T47D (cell line): ENCODE data around the gene MRPL22.
A peak's percentile ranks its signal among the peaks of the same experiment; 100 is the strongest.
"Not testable (repeated sequence)": the region's sequence is repeated elsewhere in the genome, so short reads cannot be mapped to it uniquely, and the experiment has no call there.

ENCODE experiments used
- DNase-seq, 2 experiments: peaks; one replicate each; pipeline versions ENCODE4 v3.0.0 to v3.0.0-alpha.2; 2011 to 2012; ENCODE audit warnings: low read depth in 1 of 2, low spot score in 1 of 2
- JUND ChIP-seq: IDR thresholded peaks from 2 replicates; pipeline ENCODE4 v1.6.1; 2012; ENCODE audit warnings: low read depth
- in situ Hi-C: cut with HindIII; loops from 2 replicates; pipeline ENCODE4 v1.10.0; 2016; ENCODE audit warnings: low sequenced_read_pairs, low pct_unique_long_range_greater_than_20kb

MRPL22 gene

GRCh38 chr5:154940772-154941620, at the start of gene MRPL22:
TSS of gene MRPL22 (plus strand) at chr5:154941073. CDS start at chr5:154941111, 38 bp downstream.
- TF ChIP-seq JUND = no peak
- in situ Hi-C loops = no loop called here

GRCh38 chr5:154892369-154892771, 48.5 kb upstream of the MRPL22 start:
- DNase-seq = no peak
- in situ Hi-C loops = no loop called here
- TF ChIP-seq JUND = no peak

More at GRCh38 chr5:154940772-154941620, at the start of gene MRPL22:
- peak; percentile 96 to 97 for DNase-seq

- in situ Hi-C loops = no loop called here
- no peak for TF ChIP-seq JUND
- no peak for DNase-seq
These were observed 47.5 kb upstream of the MRPL22 start for GRCh38 chr5:154893381-154893780.

GRCh38 chr5:154895606-154896561, 45.0 kb upstream of the MRPL22 start:
- in situ Hi-C loops = no loop called here
- no peak for DNase-seq
- TF ChIP-seq JUND = no peak

GRCh38 chr5:154896562-154897165, 44.2 kb upstream of the MRPL22 start:
- in situ Hi-C loops = no loop called here
- no peak for TF ChIP-seq JUND
- DNase-seq = no peak

- in situ Hi-C loops = no loop called here
- no peak for TF ChIP-seq JUND
- no peak for DNase-seq
These were observed 42.7 kb upstream of the MRPL22 start for GRCh38 chr5:154898210-154898609.

- DNase-seq = no peak
- in situ Hi-C loops = no loop called here
- TF ChIP-seq JUND = no peak
These were observed 41.6 kb upstream of the MRPL22 start for GRCh38 chr5:154899151-154899816.

GRCh38 chr5:154900066-154900465, 40.8 kb upstream of the MRPL22 start:
- TF ChIP-seq JUND = no peak
- DNase-seq = no peak
- in situ Hi-C loops = no loop called here

- in situ Hi-C loops = no loop called here
- no peak for DNase-seq
- no peak for TF ChIP-seq JUND
These were observed 39.6 kb upstream of the MRPL22 start for GRCh38 chr5:154901276-154901675.

- no peak for DNase-seq
- TF ChIP-seq JUND = no peak
- in situ Hi-C loops = no loop called here
These were observed 39.0 kb upstream of the MRPL22 start for GRCh38 chr5:154901913-154902312.

GRCh38 chr5:154905601-154906000, 35.3 kb upstream of the MRPL22 start:
- DNase-seq, in situ Hi-C loops: not testable (repeated sequence)

GRCh38 chr5:154916874-154917273, 24.0 kb upstream of the MRPL22 start:
- TF ChIP-seq JUND = no peak
- DNase-seq = no peak
- in situ Hi-C loops = no loop called here
